NCI-H82 treated with DMSO at 0.1 percent for 48 hours (cell line): ENCODE measurements around the gene MFSD6L.

Experiments used
- DNase-seq: peaks from one replicate; lab custom pipeline; 2025; ENCODE audit not compliant: unreplicated experiment; lab: John Stamatoyannopoulos, UW

The MFSD6L gene

DNA sequence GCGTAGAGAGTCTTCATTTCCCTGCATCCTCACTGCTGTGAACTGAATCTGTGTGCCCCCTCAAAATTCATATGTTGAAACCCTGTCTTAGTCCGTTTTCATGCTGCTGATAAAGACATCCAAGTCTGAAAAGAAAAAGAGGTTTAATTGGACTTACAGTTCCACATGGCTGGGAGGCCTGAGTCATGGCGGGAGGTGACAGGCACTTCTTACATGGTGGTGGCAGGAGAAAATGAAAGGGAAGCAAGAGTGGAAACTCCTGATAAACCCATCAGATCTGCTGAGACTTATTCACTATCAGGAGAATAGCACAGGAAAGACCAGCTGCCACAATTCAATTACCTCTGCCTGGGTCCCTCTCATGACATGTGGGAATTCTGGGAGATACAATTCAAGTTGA is 51.4 kb downstream of the MFSD6L start:
- DNase-seq = no peak
